Measurements from ENCODE around the gene PPL. TPM values are rescaled to one million over a fixed set of nuclear protein-coding genes. Genes with fewer than 3 reads are reported as not detected.
A peak's percentile ranks its signal among the peaks of the same experiment; 100 is the strongest.

PPL gene
- total and polyA plus RNA-seq, 2 of the 13 experiments (the other 11 are each of a cell fraction or from before 2014, with no cell fraction given): 5.7 to 6.6 TPM

- peak; percentile 72 for TF ChIP-seq ZBTB4 (CRISPR knock-in tag; IDR thresholded peaks at IDR 0.05; ENCODE audit: borderline replicate concordance)
- peak; percentile 70; the same call in 1 of the 2 replicates for TF ChIP-seq PHF20 (CRISPR knock-in tag; IDR thresholded peaks at IDR 0.05)
- TF ChIP-seq DMAP1 (CRISPR knock-in tag; IDR thresholded peaks at IDR 0.05): no peak
- TF ChIP-seq JDP2 (CRISPR knock-in tag; IDR thresholded peaks at IDR 0.05; ENCODE audit: borderline replicate concordance): no peak
- TF ChIP-seq TAF1 (CRISPR knock-in tag; IDR thresholded peaks at IDR 0.05): peak; percentile 59; the same call in 1 of the 2 replicates
- no peak for TF ChIP-seq ZNF3 (CRISPR knock-in tag; IDR thresholded peaks at IDR 0.05)
- TF ChIP-seq IKZF4 (CRISPR knock-in tag; IDR thresholded peaks at IDR 0.05; ENCODE audit: borderline replicate concordance, low read depth, not compliant biosample characterization): no peak
- TF ChIP-seq ZMAT5 (CRISPR knock-in tag; IDR thresholded peaks at IDR 0.05; ENCODE audit: borderline replicate concordance, low read depth): no peak
- 0 out of 2 replicates have a peak, but pooled peaks have one; percentile 20 for TF ChIP-seq ZNF558 (CRISPR knock-in tag; IDR thresholded peaks at IDR 0.05; ENCODE audit: borderline replicate concordance)
- peak; percentile 54; the same call in 1 of the 2 replicates for TF ChIP-seq ZNF501 (CRISPR knock-in tag; IDR thresholded peaks at IDR 0.05)
- no peak for TF ChIP-seq ZNF280D (CRISPR knock-in tag; IDR thresholded peaks at IDR 0.05)
- no peak for TF ChIP-seq LRRFIP1 (CRISPR knock-in tag; conservative IDR thresholded peaks at IDR 0.05)
- TF ChIP-seq ARHGAP35 (CRISPR knock-in tag; IDR thresholded peaks at IDR 0.05; ENCODE audit: borderline replicate concordance): 0 out of 2 replicates have a peak, but pooled peaks have one; percentile 43
- TF ChIP-seq TCF7 (IDR thresholded peaks at IDR 0.05; ENCODE audit: low read depth): no peak
- TF ChIP-seq ZKSCAN8 (CRISPR knock-in tag; IDR thresholded peaks at IDR 0.05; ENCODE audit: borderline replicate concordance): no peak; the same call in 1 of the 2 replicates
- no peak for TF ChIP-seq ZBTB7A (CRISPR knock-in tag; IDR thresholded peaks at IDR 0.05)
- TF ChIP-seq ZNF768 (CRISPR knock-in tag; IDR thresholded peaks at IDR 0.05): peak; percentile 26; the same call in 1 of the 2 replicates
- no peak for TF ChIP-seq SATB2 (CRISPR knock-in tag; IDR thresholded peaks at IDR 0.05)
Measured at GRCh38 chr16:4936991-4937781, at the start of gene PPL (continued).

Measured in HepG2 (cell line).